HCT116 (cell line): ENCODE results near the gene CLEC16A. TPM values are rescaled to one million over a fixed set of nuclear protein-coding genes. Genes with fewer than 3 reads are reported as not detected.
"Not testable (repeated sequence)": the region's sequence is repeated elsewhere in the genome, so short reads cannot be mapped to it uniquely, and the experiment has no call there.

ENCODE experiments used
- ATAC-seq: fragments of 200-7000 bp; cut with Tn5 transposase; 2 replicates; pipeline ENCODE4 v1.9.1; 2020; ENCODE audit warnings: mild to moderate bottlenecking, moderate library complexity
- BruUV-seq: library from RNA; stranded (reverse); fragments of 400-500 nt; replicated peaks from 2 replicates; lab custom pipeline; 2021; lab: Mats Ljungman, UMichigan
- CTCF ChIA-PET: fragments of 300-600 bp; sonication (Branson Sonifier 250); formaldehyde crosslinking; loops from one replicate; lab custom pipeline; 2021; ENCODE audit warnings: antibody characterized with exemption; lab: Charles Lee
- POLR2A ChIA-PET: fragments of 300-600, 350-600 bp; sonication (Branson Sonifier 250); formaldehyde crosslinking; loops from one replicate; lab custom pipeline; 2021; ENCODE audit warnings: antibody characterized with exemption; lab: Charles Lee
- RAD21 ChIA-PET, 2 experiments: fragments of 300-600 bp; sonication (Branson Sonifier 250); formaldehyde crosslinking; loops; one replicate each; lab custom pipeline; 2023; ENCODE audit warnings: low total read pairs in 2 of 2; ENCODE audit not compliant: uncharacterized antibody in 2 of 2, unreplicated experiment in 2 of 2, low non-redundant PET in 1 of 2; lab: Charles Lee
- DNase-seq: peaks from one replicate; pipeline ENCODE4 v3.0.0-alpha.2; 2010; ENCODE audit warnings: low read depth, low spot score
- H2AFZ ChIP-seq: fragments of 200-600 bp; shearing (Covaris generic), sonication (generic); 2 replicates; pipeline ENCODE4 v1.6.1; 2017; ENCODE audit warnings: low read depth, mixed run types, mixed read lengths, antibody characterized with exemption, low read length; ENCODE audit not compliant: poor library complexity, severe bottlenecking
- H3K27ac ChIP-seq: 2 replicates; pipeline ENCODE4 v1.5.1; 2012; ENCODE audit warnings: low read depth, low read length
- H3K27me3 ChIP-seq: fragments of 200-600 bp; sonication (generic); 2 replicates; pipeline ENCODE4 v1.6.1; 2016; ENCODE audit warnings: mixed run types, low read length, mixed read lengths; ENCODE audit not compliant: insufficient read depth
- H3K36me3 ChIP-seq, 2 experiments: fragments of 200-500 bp in 1 of 2; fragments of 200-600 bp in 1 of 2; sonication (Bioruptor generic) in 1 of 2; sonication (generic) in 1 of 2; 2 replicates each; pipeline versions ENCODE4 v1.5.1 to v1.6.1; 2014 to 2016; ENCODE audit warnings: low read length in 2 of 2, inconsistent platforms in 1 of 2, mixed read lengths in 1 of 2, mixed run types in 1 of 2; ENCODE audit not compliant: insufficient read depth in 2 of 2, control insufficient read depth in 1 of 2
- H3K4me1 ChIP-seq, 2 experiments: fragments of 200-600 bp in 1 of 2; sonication (generic) in 1 of 2; 2 replicates each; pipeline versions ENCODE4 v1.5.1 to v1.6.1; 2012 to 2017; ENCODE audit warnings: low read length in 2 of 2, inconsistent platforms in 1 of 2, mild to moderate bottlenecking in 1 of 2, mixed read lengths in 1 of 2, mixed run types in 1 of 2, moderate library complexity in 1 of 2; ENCODE audit not compliant: insufficient read depth in 2 of 2, control insufficient read depth in 1 of 2
- H3K4me2 ChIP-seq: fragments of 200-600 bp; sonication (generic); 2 replicates; pipeline ENCODE4 v1.6.1; 2017; ENCODE audit warnings: mixed run types, low read length, mixed read lengths
- H3K4me3 ChIP-seq, 2 experiments: fragments of 200-600 bp in 1 of 2; sonication (generic) in 1 of 2; replicated peaks in 1 of 2; 2 replicates each; pipeline ENCODE4 v1.5.1; 2011 to 2016; ENCODE audit warnings: low read length in 2 of 2, control low read depth in 1 of 2, low read depth in 1 of 2, mild to moderate bottlenecking in 1 of 2, mixed read lengths in 1 of 2, mixed run types in 1 of 2
- H3K79me2 ChIP-seq: fragments of 200-600 bp; sonication (generic); 2 replicates; pipeline ENCODE4 v1.6.1; 2017; ENCODE audit warnings: mild to moderate bottlenecking, mixed run types, low read length, moderate library complexity, mixed read lengths; ENCODE audit not compliant: insufficient read depth
- H3K9ac ChIP-seq: fragments of 200-600 bp; sonication (generic); 2 replicates; pipeline ENCODE4 v1.6.1; 2016; ENCODE audit warnings: low read length, mixed read lengths
- H3K9me2 ChIP-seq: fragments of 200-600 bp; sonication (generic), shearing (Covaris generic); 2 replicates; pipeline ENCODE4 v1.6.1; 2017; ENCODE audit warnings: mixed run types, mild to moderate bottlenecking, moderate library complexity; ENCODE audit not compliant: insufficient read depth
- H3K9me3 ChIP-seq, 2 experiments: fragments of 200-500 bp in 1 of 2; fragments of 200-600 bp in 1 of 2; sonication (Bioruptor generic) in 1 of 2; sonication (generic) in 1 of 2; 2 replicates each; pipeline ENCODE4 v1.6.1; 2014 to 2017; ENCODE audit warnings: low read length in 2 of 2, mixed read lengths in 2 of 2, inconsistent platforms in 1 of 2, low read depth in 1 of 2, mild to moderate bottlenecking in 1 of 2, mixed run types in 1 of 2, moderate library complexity in 1 of 2; ENCODE audit not compliant: control insufficient read depth in 1 of 2, insufficient read depth in 1 of 2
- H4K20me1 ChIP-seq: fragments of 200-600 bp; sonication (generic), shearing (Covaris generic); 2 replicates; pipeline ENCODE4 v1.6.1; 2017; ENCODE audit warnings: mixed run types, mild to moderate bottlenecking, moderate library complexity; ENCODE audit not compliant: insufficient read depth
- ATF3 ChIP-seq: IDR thresholded peaks from 2 replicates; pipeline ENCODE4 v1.6.1; 2012
- CBX3 ChIP-seq: IDR thresholded peaks from 2 replicates; pipeline ENCODE4 v1.6.1; 2012; ENCODE audit warnings: low read depth
- CEBPB ChIP-seq: IDR thresholded peaks from 2 replicates; pipeline ENCODE4 v1.6.1; 2012; ENCODE audit warnings: low read depth
- EGR1 ChIP-seq: IDR thresholded peaks from 2 replicates; pipeline ENCODE4 v1.6.1; 2012; ENCODE audit warnings: low read depth
- ELF1 ChIP-seq: IDR thresholded peaks from 2 replicates; pipeline ENCODE4 v1.6.1; 2012; ENCODE audit warnings: low read depth, borderline replicate concordance
- EZH2 ChIP-seq: fragments of 200-600 bp; sonication (generic); IDR thresholded peaks from 2 replicates; pipeline ENCODE4 v1.6.1; 2017; ENCODE audit warnings: antibody characterized with exemption, mixed run types
- EZH2phosphoT487 ChIP-seq: fragments of 200-600 bp; IDR thresholded peaks from 2 replicates; pipeline ENCODE4 v1.6.1; 2018; ENCODE audit warnings: antibody characterized with exemption, borderline replicate concordance
- FOSL1 ChIP-seq: IDR thresholded peaks from 2 replicates; pipeline ENCODE4 v1.6.1; 2012; ENCODE audit warnings: low read depth
- JUND ChIP-seq: IDR thresholded peaks from 2 replicates; pipeline ENCODE4 v1.6.1; 2012
- MAX ChIP-seq: IDR thresholded peaks from 2 replicates; pipeline ENCODE4 v1.6.1; 2012
- POLR2A ChIP-seq: IDR thresholded peaks from 2 replicates; pipeline ENCODE4 v1.7.0; 2011; ENCODE audit warnings: borderline replicate concordance; ENCODE audit not compliant: insufficient read depth, insufficient read length; ENCODE audit errors: extremely low read depth
- REST ChIP-seq: IDR thresholded peaks from 2 replicates; pipeline ENCODE4 v1.6.1; 2012; ENCODE audit warnings: low read depth
- SRF ChIP-seq: IDR thresholded peaks from 2 replicates; pipeline ENCODE4 v1.6.1; 2012; ENCODE audit warnings: low read depth
- TCF7L2 ChIP-seq: IDR thresholded peaks from 2 replicates; pipeline ENCODE4 v1.7.0; 2011; ENCODE audit warnings: borderline replicate concordance, inconsistent platforms; ENCODE audit not compliant: insufficient read depth, insufficient read length; ENCODE audit errors: extremely low read depth
- intact Hi-C: fragments of 100-400 bp; cut with micrococcal nuclease; formaldehyde crosslinking; loops from 2 replicates; pipeline ENCODE4 v1.10.0; 2022
- total RNA-seq: library from RNA; stranded (reverse); gene quantifications from one replicate; pipeline ENCODE4 v1.2.1, GENCODE V29; 2021; ENCODE audit not compliant: unreplicated experiment
- TF ChIP-seq, protein P1 (sequence below): IDR thresholded peaks from 2 replicates; pipeline ENCODE4 v1.6.1; 2011; ENCODE audit warnings: mild to moderate bottlenecking, low read length, moderate library complexity; ENCODE audit not compliant: insufficient replicate concordance; ENCODE audit errors: extremely low read depth

Gene CLEC16A
- total RNA-seq, 1 experiment from 2014 or later = 18.0 TPM

DNA sequence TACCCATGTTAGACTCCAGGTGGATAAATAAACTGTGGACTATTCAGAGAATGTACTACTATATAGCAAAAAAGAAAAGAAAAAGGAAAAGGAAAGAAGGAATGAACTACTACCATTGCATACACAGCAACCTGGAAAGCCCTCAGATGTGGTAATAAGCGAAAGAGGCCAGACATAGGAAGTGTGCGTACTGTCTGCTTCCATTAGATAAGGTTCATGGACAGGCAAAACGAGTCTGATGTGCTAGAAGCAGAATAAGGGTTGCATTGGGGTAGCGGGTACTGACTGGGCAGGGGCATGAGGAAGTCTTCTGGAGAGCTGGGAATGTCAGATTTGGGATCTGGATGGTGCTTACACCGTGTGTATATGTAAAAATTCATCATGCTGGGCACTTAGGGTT lies 21.8 kb downstream of the CLEC16A start:
- H3K4me1 ChIP-seq = peaks cover 0 to 3% of the 10 kb centered on the region in 2 experiments; a peak in 1 of 4 replicates
- no peaks in the 10 kb centered on the region for H3K27me3 ChIP-seq
- H2AFZ ChIP-seq = no peak overlapping the region
- no peaks in the 10 kb centered on the region for H3K79me2 ChIP-seq
- CTCF ChIA-PET = interaction anchor here (4.0 kb wide), 1 partner anchor 290 kb away, joined by 32 read pairs; the partner anchor contains the start of gene SOCS1
- no peaks in the 10 kb centered on the region for H4K20me1 ChIP-seq
- POLR2A ChIA-PET = no interaction called here
- BruUV-seq = no TSS peak
- no peaks in the 10 kb centered on the region for H3K9me2 ChIP-seq
- ATAC-seq (no peak), DNase-seq (no peak)
- H3K9ac ChIP-seq = no peak overlapping the region
- H3K36me3 ChIP-seq = peaks cover 2 to 11% of the 10 kb centered on the region in 2 experiments; a peak in 2 of 4 replicates
- TF ChIP-seq EZH2phosphoT487 (no peak), ATF3 (no peak), CEBPB (no peak), EGR1 (no peak), TCF7L2 (no peak), ELF1 (no peak), FOSL1 (no peak), MAX (no peak), SRF (no peak), JUND (no peak), EZH2 (no peak), CBX3 (no peak), REST (no peak), POLR2A (no peak)
- TF ChIP-seq, protein P1, sequence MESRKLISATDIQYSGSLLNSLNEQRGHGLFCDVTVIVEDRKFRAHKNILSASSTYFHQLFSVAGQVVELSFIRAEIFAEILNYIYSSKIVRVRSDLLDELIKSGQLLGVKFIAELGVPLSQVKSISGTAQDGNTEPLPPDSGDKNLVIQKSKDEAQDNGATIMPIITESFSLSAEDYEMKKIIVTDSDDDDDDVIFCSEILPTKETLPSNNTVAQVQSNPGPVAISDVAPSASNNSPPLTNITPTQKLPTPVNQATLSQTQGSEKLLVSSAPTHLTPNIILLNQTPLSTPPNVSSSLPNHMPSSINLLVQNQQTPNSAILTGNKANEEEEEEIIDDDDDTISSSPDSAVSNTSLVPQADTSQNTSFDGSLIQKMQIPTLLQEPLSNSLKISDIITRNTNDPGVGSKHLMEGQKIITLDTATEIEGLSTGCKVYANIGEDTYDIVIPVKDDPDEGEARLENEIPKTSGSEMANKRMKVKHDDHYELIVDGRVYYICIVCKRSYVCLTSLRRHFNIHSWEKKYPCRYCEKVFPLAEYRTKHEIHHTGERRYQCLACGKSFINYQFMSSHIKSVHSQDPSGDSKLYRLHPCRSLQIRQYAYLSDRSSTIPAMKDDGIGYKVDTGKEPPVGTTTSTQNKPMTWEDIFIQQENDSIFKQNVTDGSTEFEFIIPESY = no peak
- no peak overlapping the region for H3K4me2 ChIP-seq
- RAD21 ChIA-PET = no interaction called here
- H3K27ac ChIP-seq = no peak overlapping the region
- H3K9me3 ChIP-seq = no peaks in the 10 kb centered on the region
- intact Hi-C loops = loop anchor here (10.0 kb wide), 1 partner anchor 749 kb away; no protein-coding TSS in a partner anchor
- H3K4me3 ChIP-seq = no peak overlapping the region

- ATAC-seq, H3K4me2 ChIP-seq, H3K9me2 ChIP-seq, H3K9ac ChIP-seq, H4K20me1 ChIP-seq, RAD21 ChIA-PET, H3K4me3 ChIP-seq, H2AFZ ChIP-seq, H3K4me1 ChIP-seq, DNase-seq, H3K9me3 ChIP-seq, BruUV-seq, H3K27ac ChIP-seq, POLR2A ChIA-PET, H3K79me2 ChIP-seq, CTCF ChIA-PET, H3K27me3 ChIP-seq: not testable (repeated sequence)
- H3K36me3 ChIP-seq = peaks cover 2 to 11% of the 10 kb centered on the region in 2 experiments; a peak in 2 of 4 replicates
- intact Hi-C loops = loop anchor here (10.0 kb wide), 1 partner anchor 748 kb away; no protein-coding TSS in a partner anchor
These were observed 22.2 kb downstream of the CLEC16A start for GRCh38 chr16:10966559-10966958.
